HG02588 (cell line): ENCODE measurements around the gene TCF15.
A peak's percentile ranks its signal among the peaks of the same experiment; 100 is the strongest.

Experiments
- ATAC-seq: cut with Tn5 transposase; IDR thresholded peaks from one replicate; pipeline ENCODE4 v1.9.1; 2021; ENCODE audit warnings: mild to moderate bottlenecking, moderate library complexity; ENCODE audit not compliant: unreplicated experiment

Gene TCF15

GRCh38 chr20:610130-611046, at the start of gene TCF15:
Gene TCF15, minus strand, starts transcription at chr20:610309. Its CDS starts 72 bp downstream, at chr20:610237.
- ATAC-seq: no peak

- no peak for ATAC-seq
Measured at GRCh38 chr20:658731-659291, 48.7 kb upstream of the TCF15 start.

GRCh38 chr20:658202-658601, 48.1 kb upstream of the TCF15 start:
- no peak for ATAC-seq

- no peak for ATAC-seq
Measured at GRCh38 chr20:655726-656624, 45.9 kb upstream of the TCF15 start.

GRCh38 chr20:654417-654750, 44.3 kb upstream of the TCF15 start:
- ATAC-seq: no peak

- ATAC-seq: no peak
Measured at GRCh38 chr20:653590-654416, 43.7 kb upstream of the TCF15 start.

- peak; percentile 88 for ATAC-seq
Measured at GRCh38 chr20:653110-653589, 43.0 kb upstream of the TCF15 start, which contains the start of gene SRXN1. Gene SRXN1, minus strand, starts transcription at chr20:653200. Its CDS starts 15 bp downstream, at chr20:653185.

GRCh38 chr20:652615-653109, 42.6 kb upstream of the TCF15 start:
- ATAC-seq: no peak

- ATAC-seq: no peak
Measured at GRCh38 chr20:651713-652614, 41.9 kb upstream of the TCF15 start.

- ATAC-seq: no peak
Measured at GRCh38 chr20:650954-651353, 40.8 kb upstream of the TCF15 start.

GRCh38 chr20:650281-650680, 40.2 kb upstream of the TCF15 start:
- ATAC-seq: no peak

GRCh38 chr20:647479-648019, 37.4 kb upstream of the TCF15 start:
- ATAC-seq: no peak

GRCh38 chr20:646868-647233, 36.7 kb upstream of the TCF15 start:
- ATAC-seq: no peak

- ATAC-seq: no peak
Measured at GRCh38 chr20:646107-646867, 36.2 kb upstream of the TCF15 start.

GRCh38 chr20:645318-646106, 35.4 kb upstream of the TCF15 start:
- peak; percentile 62 for ATAC-seq

- no peak for ATAC-seq
Measured at GRCh38 chr20:644692-645317, 34.7 kb upstream of the TCF15 start.
